MM.1S (cell line): ENCODE measurements around the gene SPHK2.

ENCODE experiments used
- DNase-seq: peaks from one replicate; pipeline ENCODE4 v3.0.0-alpha.2; 2015
- H2AFZ ChIP-seq: fragments of 300-600 bp; sonication (generic); 2 replicates; pipeline ENCODE4 v1.6.0; 2016; ENCODE audit warnings: antibody characterized with exemption, low read length
- H3F3A ChIP-seq: fragments of 300-600 bp; sonication (generic); 2 replicates; pipeline ENCODE4 v1.6.1; 2016; ENCODE audit warnings: mild to moderate bottlenecking, antibody characterized with exemption, low read length, moderate library complexity, mixed read lengths; ENCODE audit not compliant: insufficient read depth
- H3K27ac ChIP-seq: fragments of 300-600 bp; sonication (generic); 2 replicates; pipeline ENCODE4 v1.5.1; 2016; ENCODE audit warnings: mild to moderate bottlenecking, low read length
- H3K27me3 ChIP-seq: fragments of 300-600 bp; sonication (generic); replicated peaks from 2 replicates; pipeline ENCODE4 v1.6.0; 2016; ENCODE audit warnings: low read length; ENCODE audit not compliant: insufficient read depth
- H3K36me3 ChIP-seq: fragments of 300-600 bp; sonication (generic); replicated peaks from 2 replicates; pipeline ENCODE4 v1.6.1; 2016; ENCODE audit warnings: mild to moderate bottlenecking, low read length, mixed read lengths; ENCODE audit not compliant: insufficient read depth
- H3K4me1 ChIP-seq: fragments of 300-600 bp; sonication (generic); 2 replicates; pipeline ENCODE4 v1.6.1; 2016; ENCODE audit warnings: low read length, mixed read lengths
- H3K4me2 ChIP-seq: fragments of 300-600 bp; sonication (generic); 2 replicates; pipeline ENCODE4 v1.6.0; 2016; ENCODE audit warnings: low read depth, low read length
- H3K4me3 ChIP-seq: fragments of 300-600 bp; sonication (generic); 2 replicates; pipeline ENCODE4 v1.5.1; 2016; ENCODE audit warnings: low read length, mixed read lengths
- H3K79me2 ChIP-seq: fragments of 300-600 bp; sonication (generic); 2 replicates; pipeline ENCODE4 v1.6.1; 2016; ENCODE audit warnings: mixed run types, low read length, mixed read lengths
- H3K9ac ChIP-seq: fragments of 300-600 bp; sonication (generic); 2 replicates; pipeline ENCODE4 v1.6.1; 2016; ENCODE audit warnings: low read length, mixed read lengths
- H3K9me2 ChIP-seq: fragments of 300-600 bp; sonication (generic); replicated peaks from 2 replicates; pipeline ENCODE4 v1.6.1; 2016; ENCODE audit warnings: mild to moderate bottlenecking, low read length, mixed read lengths; ENCODE audit not compliant: insufficient read depth
- H3K9me3 ChIP-seq: fragments of 300-600 bp; sonication (generic); replicated peaks from 2 replicates; pipeline ENCODE4 v1.6.1; 2016; ENCODE audit warnings: mild to moderate bottlenecking, low read length, mixed read lengths; ENCODE audit not compliant: insufficient read depth
- H4K20me1 ChIP-seq: fragments of 300-600 bp; sonication (generic); 2 replicates; pipeline ENCODE4 v1.6.1; 2016; ENCODE audit warnings: mild to moderate bottlenecking, low read length, moderate library complexity, mixed read lengths; ENCODE audit not compliant: insufficient read depth
- EZH2 ChIP-seq: fragments of 300-600 bp; sonication (generic); optimal IDR thresholded peaks from 2 replicates; pipeline ENCODE3; 2017; ENCODE audit warnings: low read depth, mild to moderate bottlenecking, antibody characterized with exemption, low read length, mixed read lengths
- EZH2phosphoT487 ChIP-seq: fragments of 300-600 bp; sonication (generic); IDR thresholded peaks from 2 replicates; pipeline ENCODE4 v1.6.1; 2018; ENCODE audit warnings: antibody characterized with exemption, low read length
- TF ChIP-seq, protein P1 (sequence below): fragments of 300-600 bp; sonication (generic); IDR thresholded peaks from 2 replicates; pipeline ENCODE4 v1.5.1; 2016; ENCODE audit warnings: antibody characterized with exemption, low read length, mixed read lengths

Gene SPHK2

DNA sequence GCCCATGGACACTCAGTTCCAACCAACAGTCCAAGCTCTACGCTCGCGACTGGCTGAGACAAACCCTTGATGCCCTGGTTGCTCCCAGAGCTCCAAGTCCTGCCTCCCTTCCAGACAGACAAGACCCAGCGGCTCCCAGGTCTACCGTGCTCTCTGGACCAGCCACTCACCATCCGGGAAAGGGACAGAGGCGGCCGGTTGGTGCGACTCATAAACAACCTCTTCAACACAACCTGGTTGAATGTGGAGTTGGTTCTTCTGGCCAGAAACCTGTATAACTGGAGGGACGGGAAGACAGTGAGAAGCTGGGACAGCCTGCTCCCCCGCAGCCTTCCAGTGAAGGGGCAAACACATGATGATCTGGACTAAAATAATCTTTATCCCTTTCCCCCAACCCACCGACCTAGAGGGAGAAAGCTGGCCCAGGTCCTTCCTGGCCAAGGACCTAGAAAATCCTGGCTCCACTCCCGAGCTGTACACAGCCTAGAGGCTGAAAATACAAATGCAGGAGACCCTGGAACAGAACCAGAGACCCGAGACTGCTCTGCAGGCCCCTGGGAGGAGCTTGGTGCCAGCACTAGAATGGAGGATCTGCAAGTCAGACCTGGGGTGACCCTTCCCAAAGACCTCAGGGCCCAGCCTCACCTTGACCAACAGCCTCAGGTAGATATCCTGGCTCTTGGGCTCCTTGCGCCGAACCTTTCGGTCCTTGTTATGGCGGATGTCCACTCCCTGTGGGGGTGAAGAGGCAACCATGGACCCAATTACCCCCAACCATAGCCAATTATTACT is 2.0 kb upstream of the SPHK2 start:
- peaks cover 39% of the 10 kb centered on the region for H3K79me2 ChIP-seq
- H4K20me1 ChIP-seq, result peaks cover 28% of the 10 kb centered on the region

DNA sequence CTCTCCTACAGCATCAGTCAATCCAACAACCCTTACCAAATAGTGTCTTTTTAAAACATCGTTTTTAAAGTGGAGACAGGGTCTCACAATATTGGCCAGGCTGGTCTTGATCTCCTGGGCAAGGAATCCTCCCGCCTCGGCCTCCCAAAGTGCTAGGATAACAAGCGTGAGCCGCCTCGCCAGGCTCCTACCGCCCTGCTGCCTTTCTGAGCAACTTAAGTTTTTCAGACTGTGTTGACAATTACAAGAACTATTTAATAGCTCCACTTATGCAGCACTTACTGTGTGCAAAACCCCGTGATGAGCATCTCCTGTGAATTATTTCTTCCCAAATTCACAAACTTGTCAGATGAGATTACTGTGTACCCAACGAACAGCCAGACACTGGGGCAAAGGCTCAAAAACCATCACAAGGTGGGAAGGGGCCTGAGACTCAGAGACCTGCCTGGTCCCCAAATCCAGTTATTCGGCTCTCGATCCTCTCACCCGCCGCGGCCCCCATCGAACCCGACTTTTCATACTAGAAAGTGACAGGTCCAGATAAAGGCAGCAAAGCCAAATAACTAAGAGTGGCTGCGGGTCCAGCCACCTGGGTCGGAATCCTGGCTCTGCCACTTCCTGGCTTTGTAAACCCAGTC is 909 bp upstream of the SPHK2 start:
- Histone ChIP-seq H3K36me3 (peaks cover 19% of the 10 kb centered on the region), H2AFZ (no peak overlapping the region), H3K27me3 (no peaks in the 10 kb centered on the region), H3F3A (peaks cover 35% of the 10 kb centered on the region), H3K9ac (peak overlapping the region; percentile 96), H3K4me1 (peaks cover 15% of the 10 kb centered on the region), H3K4me3 (peak overlapping the region; percentile 93), H3K9me2 (no peaks in the 10 kb centered on the region), H4K20me1 (peaks cover 28% of the 10 kb centered on the region), H3K4me2 (peak overlapping the region; percentile 83), H3K9me3 (no peaks in the 10 kb centered on the region), H3K27ac (peak overlapping the region; percentile 38; the same call in 1 of the 2 replicates), H3K79me2 (peaks cover 39% of the 10 kb centered on the region)
- TF ChIP-seq EZH2phosphoT487 (no peak), EZH2 (no peak)
- TF ChIP-seq, protein P1, sequence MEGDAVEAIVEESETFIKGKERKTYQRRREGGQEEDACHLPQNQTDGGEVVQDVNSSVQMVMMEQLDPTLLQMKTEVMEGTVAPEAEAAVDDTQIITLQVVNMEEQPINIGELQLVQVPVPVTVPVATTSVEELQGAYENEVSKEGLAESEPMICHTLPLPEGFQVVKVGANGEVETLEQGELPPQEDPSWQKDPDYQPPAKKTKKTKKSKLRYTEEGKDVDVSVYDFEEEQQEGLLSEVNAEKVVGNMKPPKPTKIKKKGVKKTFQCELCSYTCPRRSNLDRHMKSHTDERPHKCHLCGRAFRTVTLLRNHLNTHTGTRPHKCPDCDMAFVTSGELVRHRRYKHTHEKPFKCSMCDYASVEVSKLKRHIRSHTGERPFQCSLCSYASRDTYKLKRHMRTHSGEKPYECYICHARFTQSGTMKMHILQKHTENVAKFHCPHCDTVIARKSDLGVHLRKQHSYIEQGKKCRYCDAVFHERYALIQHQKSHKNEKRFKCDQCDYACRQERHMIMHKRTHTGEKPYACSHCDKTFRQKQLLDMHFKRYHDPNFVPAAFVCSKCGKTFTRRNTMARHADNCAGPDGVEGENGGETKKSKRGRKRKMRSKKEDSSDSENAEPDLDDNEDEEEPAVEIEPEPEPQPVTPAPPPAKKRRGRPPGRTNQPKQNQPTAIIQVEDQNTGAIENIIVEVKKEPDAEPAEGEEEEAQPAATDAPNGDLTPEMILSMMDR, result no peak
- peak; percentile 9 for DNase-seq

More for the DNA sequence above, 2.0 kb upstream of the SPHK2 start:
- Histone ChIP-seq H3K9ac (peak overlapping the region; percentile 96), H3K27me3 (no peaks in the 10 kb centered on the region), H3F3A (peaks cover 33% of the 10 kb centered on the region), H3K4me2 (peak overlapping the region; percentile 83), H3K27ac (no peak overlapping the region), H3K4me1 (peaks cover 13% of the 10 kb centered on the region), H3K9me3 (no peaks in the 10 kb centered on the region), H2AFZ (no peak overlapping the region), H3K36me3 (peaks cover 19% of the 10 kb centered on the region), H3K4me3 (peak overlapping the region; percentile 93), H3K9me2 (no peaks in the 10 kb centered on the region)
- TF ChIP-seq EZH2, result no peak
- TF ChIP-seq, protein P1, result no peak
- TF ChIP-seq EZH2phosphoT487, result no peak
- no peak for DNase-seq

DNA sequence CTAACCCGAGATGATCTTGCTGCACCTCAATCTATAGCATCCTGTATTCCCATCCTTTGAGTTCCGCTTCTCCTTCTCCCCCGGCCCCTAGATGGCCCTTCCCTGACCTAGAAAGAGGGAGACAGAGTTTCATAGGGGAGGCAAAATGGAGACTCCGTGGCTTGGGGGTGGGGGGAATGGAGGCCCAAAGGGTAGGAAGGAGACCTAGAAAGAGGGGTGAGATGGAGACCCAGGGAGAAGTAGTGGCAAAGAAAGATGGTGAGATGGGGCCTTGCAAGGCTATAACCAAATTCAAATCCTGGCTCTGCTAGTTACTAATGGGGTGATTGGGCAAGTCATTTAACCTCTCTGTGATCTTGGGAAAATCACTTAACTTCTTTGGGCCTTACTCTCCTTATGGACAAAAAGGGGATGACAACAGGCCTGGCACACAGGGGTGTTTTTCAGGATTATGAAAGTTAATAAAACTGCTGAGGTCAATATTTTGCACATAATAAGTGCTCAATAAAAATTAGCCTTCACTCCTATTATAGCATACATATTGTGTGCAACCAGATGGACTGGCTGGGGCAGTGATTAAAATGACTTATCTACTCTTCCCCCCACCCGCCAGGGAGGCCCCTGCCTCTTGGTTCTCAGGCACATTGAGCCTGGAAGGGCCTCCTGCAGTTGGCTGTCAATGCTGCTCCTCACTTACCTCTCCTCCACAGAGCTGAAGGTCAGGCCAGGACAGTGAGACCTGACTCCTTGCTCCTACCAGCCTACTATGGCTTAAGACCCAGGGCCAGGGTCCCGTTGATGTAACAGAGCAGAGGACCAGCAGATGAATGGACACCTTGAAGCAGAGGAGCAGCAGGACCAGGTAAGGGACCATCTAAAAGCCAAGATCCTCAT is 633 bp downstream of the SPHK2 start:
- H3K4me3 ChIP-seq, result peak overlapping the region; percentile 85
- H2AFZ ChIP-seq, result peak overlapping the region; percentile 83
- H3K4me2 ChIP-seq, result peak overlapping the region; percentile 96
- H3F3A ChIP-seq, result peaks cover 35% of the 10 kb centered on the region
- no peak for DNase-seq
- no peaks in the 10 kb centered on the region for H3K27me3 ChIP-seq
- H3K27ac ChIP-seq, result peak overlapping the region; percentile 63
- H3K36me3 ChIP-seq, result peaks cover 19% of the 10 kb centered on the region
- H3K4me1 ChIP-seq, result peaks cover 20% of the 10 kb centered on the region
- H3K9me2 ChIP-seq, result no peaks in the 10 kb centered on the region
- TF ChIP-seq EZH2, result no peak
- peak overlapping the region; percentile 82 for H3K9ac ChIP-seq
- peaks cover 28% of the 10 kb centered on the region for H4K20me1 ChIP-seq
- no peaks in the 10 kb centered on the region for H3K9me3 ChIP-seq
- peaks cover 47% of the 10 kb centered on the region for H3K79me2 ChIP-seq
